ENCODE data around the gene FAM241A.

- TF ChIP-seq, protein P1, sequence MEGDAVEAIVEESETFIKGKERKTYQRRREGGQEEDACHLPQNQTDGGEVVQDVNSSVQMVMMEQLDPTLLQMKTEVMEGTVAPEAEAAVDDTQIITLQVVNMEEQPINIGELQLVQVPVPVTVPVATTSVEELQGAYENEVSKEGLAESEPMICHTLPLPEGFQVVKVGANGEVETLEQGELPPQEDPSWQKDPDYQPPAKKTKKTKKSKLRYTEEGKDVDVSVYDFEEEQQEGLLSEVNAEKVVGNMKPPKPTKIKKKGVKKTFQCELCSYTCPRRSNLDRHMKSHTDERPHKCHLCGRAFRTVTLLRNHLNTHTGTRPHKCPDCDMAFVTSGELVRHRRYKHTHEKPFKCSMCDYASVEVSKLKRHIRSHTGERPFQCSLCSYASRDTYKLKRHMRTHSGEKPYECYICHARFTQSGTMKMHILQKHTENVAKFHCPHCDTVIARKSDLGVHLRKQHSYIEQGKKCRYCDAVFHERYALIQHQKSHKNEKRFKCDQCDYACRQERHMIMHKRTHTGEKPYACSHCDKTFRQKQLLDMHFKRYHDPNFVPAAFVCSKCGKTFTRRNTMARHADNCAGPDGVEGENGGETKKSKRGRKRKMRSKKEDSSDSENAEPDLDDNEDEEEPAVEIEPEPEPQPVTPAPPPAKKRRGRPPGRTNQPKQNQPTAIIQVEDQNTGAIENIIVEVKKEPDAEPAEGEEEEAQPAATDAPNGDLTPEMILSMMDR (IDR thresholded peaks at IDR 0.05) = peak in 4 of 7 experiments; percentile 40 to 73 (median 62)
- TF ChIP-seq POLR2A (IDR thresholded peaks at IDR 0.05) (no peak), POLR2AphosphoS5 (IDR thresholded peaks at IDR 0.05) (no peak), EP300 (IDR thresholded peaks at IDR 0.05) (no peak)
These were observed 45.5 kb upstream of the FAM241A start for GRCh38 chr4:112099701-112100297.
